NB4 (cell line): ENCODE results near the gene NRXN3.

Experiments
- MAX ChIP-seq: IDR thresholded peaks from 2 replicates; pipeline ENCODE4 v1.6.1; 2011; ENCODE audit warnings: low read depth, low read length
- TF ChIP-seq, protein P1 (sequence below): IDR thresholded peaks from one replicate; pipeline ENCODE4 v1.5.1; 2012; ENCODE audit warnings: low read depth, low read length

- TF ChIP-seq, protein P1, sequence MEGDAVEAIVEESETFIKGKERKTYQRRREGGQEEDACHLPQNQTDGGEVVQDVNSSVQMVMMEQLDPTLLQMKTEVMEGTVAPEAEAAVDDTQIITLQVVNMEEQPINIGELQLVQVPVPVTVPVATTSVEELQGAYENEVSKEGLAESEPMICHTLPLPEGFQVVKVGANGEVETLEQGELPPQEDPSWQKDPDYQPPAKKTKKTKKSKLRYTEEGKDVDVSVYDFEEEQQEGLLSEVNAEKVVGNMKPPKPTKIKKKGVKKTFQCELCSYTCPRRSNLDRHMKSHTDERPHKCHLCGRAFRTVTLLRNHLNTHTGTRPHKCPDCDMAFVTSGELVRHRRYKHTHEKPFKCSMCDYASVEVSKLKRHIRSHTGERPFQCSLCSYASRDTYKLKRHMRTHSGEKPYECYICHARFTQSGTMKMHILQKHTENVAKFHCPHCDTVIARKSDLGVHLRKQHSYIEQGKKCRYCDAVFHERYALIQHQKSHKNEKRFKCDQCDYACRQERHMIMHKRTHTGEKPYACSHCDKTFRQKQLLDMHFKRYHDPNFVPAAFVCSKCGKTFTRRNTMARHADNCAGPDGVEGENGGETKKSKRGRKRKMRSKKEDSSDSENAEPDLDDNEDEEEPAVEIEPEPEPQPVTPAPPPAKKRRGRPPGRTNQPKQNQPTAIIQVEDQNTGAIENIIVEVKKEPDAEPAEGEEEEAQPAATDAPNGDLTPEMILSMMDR: no peak
- TF ChIP-seq MAX: no peak
Observed at GRCh38 chr14:78618368-78618767, 448.2 kb downstream of the NRXN3 start.
